KOPT-K1 (cell line): ENCODE measurements around the gene ETV3L.

ENCODE experiments used
- H3K27ac ChIP-seq: fragments of 200-600 bp; sonication (generic); 2 replicates; pipeline ENCODE4 v1.5.1; 2016; ENCODE audit warnings: antibody characterized with exemption, mild to moderate bottlenecking, low read depth, low read length; ENCODE audit not compliant: poor library complexity, severe bottlenecking
- H3K36me3 ChIP-seq: fragments of 200-600 bp; sonication (generic); 2 replicates; pipeline ENCODE4 v1.5.1; 2017; ENCODE audit warnings: antibody characterized with exemption, mild to moderate bottlenecking, low read length, moderate library complexity; ENCODE audit not compliant: insufficient read depth
- H3K9me3 ChIP-seq: fragments of 200-600 bp; sonication (generic); 2 replicates; pipeline ENCODE4 v1.5.1; 2017; ENCODE audit warnings: antibody characterized with exemption, low read length, mild to moderate bottlenecking; ENCODE audit not compliant: insufficient read depth, poor library complexity, severe bottlenecking

The ETV3L gene

GRCh38 chr1:157099633-157100009 lies at the start of gene ETV3L:
TSS of gene ETV3L (minus strand) at chr1:157099808. CDS start at chr1:157099523, 285 bp downstream.
- H3K36me3 ChIP-seq = no peaks in the 10 kb centered on the region
- no peak within 1 kb of the TSS for H3K27ac ChIP-seq
- H3K9me3 ChIP-seq = no peaks in the 10 kb centered on the region

- H3K36me3 ChIP-seq = no peaks in the 10 kb centered on the region
- no peak overlapping the region for H3K27ac ChIP-seq
- H3K9me3 ChIP-seq = no peaks in the 10 kb centered on the region
These were observed 48.5 kb upstream of the ETV3L start for GRCh38 chr1:157147906-157148700.

- H3K36me3 ChIP-seq = no peaks in the 10 kb centered on the region
- H3K9me3 ChIP-seq = no peaks in the 10 kb centered on the region
- no peak overlapping the region for H3K27ac ChIP-seq
These were observed 47.4 kb upstream of the ETV3L start for GRCh38 chr1:157147037-157147436.

- Histone ChIP-seq H3K9me3 (no peaks in the 10 kb centered on the region), H3K27ac (no peak overlapping the region), H3K36me3 (no peaks in the 10 kb centered on the region)
These were observed 46.6 kb upstream of the ETV3L start for GRCh38 chr1:157146244-157146643.

- Histone ChIP-seq H3K27ac (no peak overlapping the region), H3K9me3 (no peaks in the 10 kb centered on the region), H3K36me3 (no peaks in the 10 kb centered on the region)
These were observed 45.5 kb upstream of the ETV3L start for GRCh38 chr1:157145076-157145475.

- no peak overlapping the region for H3K27ac ChIP-seq
- no peaks in the 10 kb centered on the region for H3K9me3 ChIP-seq
- no peaks in the 10 kb centered on the region for H3K36me3 ChIP-seq
These were observed 44.9 kb upstream of the ETV3L start for GRCh38 chr1:157144509-157144908.

- no peaks in the 10 kb centered on the region for H3K9me3 ChIP-seq
- H3K27ac ChIP-seq = no peak overlapping the region
- H3K36me3 ChIP-seq = no peaks in the 10 kb centered on the region
These were observed 43.3 kb upstream of the ETV3L start for GRCh38 chr1:157142765-157143423.

- Histone ChIP-seq H3K27ac (no peak overlapping the region), H3K9me3 (no peaks in the 10 kb centered on the region), H3K36me3 (no peaks in the 10 kb centered on the region)
These were observed 42.6 kb upstream of the ETV3L start for GRCh38 chr1:157142201-157142600.

- no peaks in the 10 kb centered on the region for H3K36me3 ChIP-seq
- H3K9me3 ChIP-seq = no peaks in the 10 kb centered on the region
- no peak overlapping the region for H3K27ac ChIP-seq
These were observed 41.7 kb upstream of the ETV3L start for GRCh38 chr1:157141212-157141855.

- Histone ChIP-seq H3K36me3 (peaks cover 11% of the 10 kb centered on the region), H3K9me3 (no peaks in the 10 kb centered on the region), H3K27ac (no peak overlapping the region)
These were observed 40.5 kb upstream of the ETV3L start for GRCh38 chr1:157140063-157140588.

- Histone ChIP-seq H3K9me3 (no peaks in the 10 kb centered on the region), H3K27ac (peak overlapping the region; percentile 78), H3K36me3 (peaks cover 20% of the 10 kb centered on the region)
These were observed 39.6 kb upstream of the ETV3L start for GRCh38 chr1:157139052-157139715.

GRCh38 chr1:157138220-157139051 lies 38.8 kb upstream of the ETV3L start, which contains the start of gene ETV3:
TSS of gene ETV3 (minus strand) at chr1:157138395. CDS start at chr1:157136352, 2,043 bp downstream.
- H3K27ac ChIP-seq = peak within 1 kb of the TSS; percentile 78

GRCh38 chr1:157137408-157138219 lies 38.0 kb upstream of the ETV3L start:
- H3K36me3 ChIP-seq = peaks cover 24% of the 10 kb centered on the region
- H3K9me3 ChIP-seq = no peaks in the 10 kb centered on the region
- H3K27ac ChIP-seq = peak overlapping the region; percentile 78

More at GRCh38 chr1:157138220-157139051, 38.8 kb upstream of the ETV3L start, which contains the start of gene ETV3:
- Histone ChIP-seq H3K9me3 (no peaks in the 10 kb centered on the region), H3K36me3 (peaks cover 24% of the 10 kb centered on the region)
